Islet precursor cell (in vitro differentiated cells): ENCODE data around the gene TRIM10.
"Not testable (repeated sequence)": the region's sequence is repeated elsewhere in the genome, so short reads cannot be mapped to it uniquely, and the experiment has no call there.

ENCODE experiments used
- DNase-seq: peaks from one replicate; pipeline ENCODE4 v3.0.0-alpha.2; 2018

TRIM10 gene

GRCh38 chr6:30127238-30128093, 33.5 kb downstream of the TRIM10 start:
- peak; percentile 60 for DNase-seq

- no peak for DNase-seq
Observed at GRCh38 chr6:30122515-30122914, 38.5 kb downstream of the TRIM10 start.

- no peak for DNase-seq
Observed at GRCh38 chr6:30121446-30122366, 39.3 kb downstream of the TRIM10 start.

- not testable (repeated sequence) for DNase-seq
Observed at GRCh38 chr6:30118691-30119090, 42.3 kb downstream of the TRIM10 start.

- DNase-seq: no peak
Observed at GRCh38 chr6:30116724-30117123, 44.3 kb downstream of the TRIM10 start.

GRCh38 chr6:30113841-30114240, 47.2 kb downstream of the TRIM10 start:
- DNase-seq: no peak

- no peak for DNase-seq
Observed at GRCh38 chr6:30113003-30113759, 47.8 kb downstream of the TRIM10 start, which contains the start of gene TRIM31. TSS of gene TRIM31 (minus strand) at chr6:30113090. CDS start at chr6:30112805, 285 bp downstream.

GRCh38 chr6:30112402-30112994, 48.5 kb downstream of the TRIM10 start:
- no peak for DNase-seq

- no peak for DNase-seq
Observed at GRCh38 chr6:30111266-30111856, 49.6 kb downstream of the TRIM10 start.

- DNase-seq: no peak
Observed at GRCh38 chr6:30104661-30105060, 56.4 kb downstream of the TRIM10 start.

GRCh38 chr6:30103872-30104179, 57.2 kb downstream of the TRIM10 start:
- no peak for DNase-seq

- peak; percentile 92 for DNase-seq
Observed at GRCh38 chr6:30102970-30103871, 57.8 kb downstream of the TRIM10 start.

- no peak for DNase-seq
Observed at GRCh38 chr6:30102414-30102969, 58.5 kb downstream of the TRIM10 start.
